Loucy (cell line): Measurements from ENCODE around the gene PYGL.
"Not testable (repeated sequence)": the region's sequence is repeated elsewhere in the genome, so short reads cannot be mapped to it uniquely, and the experiment has no call there.

Source experiments
- H2AFZ ChIP-seq: fragments of 200-600 bp; sonication (generic); 2 replicates; pipeline ENCODE4 v1.6.0; 2016; ENCODE audit warnings: antibody characterized with exemption, mild to moderate bottlenecking, low read length, moderate library complexity
- H3F3A ChIP-seq: fragments of 200-600 bp; 2 replicates; pipeline ENCODE4 v1.6.0; 2016; ENCODE audit warnings: antibody characterized with exemption, low read depth, mild to moderate bottlenecking
- H3K27me3 ChIP-seq: fragments of 200-600 bp; sonication (generic); 2 replicates; pipeline ENCODE4 v1.6.1; 2014; ENCODE audit warnings: low read length, mild to moderate bottlenecking; ENCODE audit not compliant: insufficient read depth, poor library complexity, severe bottlenecking
- H3K36me3 ChIP-seq: fragments of 200-600 bp; sonication (generic); 2 replicates; pipeline ENCODE4 v1.6.1; 2016; ENCODE audit warnings: low read length; ENCODE audit not compliant: insufficient read depth
- H3K4me1 ChIP-seq: fragments of 200-600 bp; sonication (generic); 2 replicates; pipeline ENCODE4 v1.5.1; 2014; ENCODE audit warnings: low read length, mild to moderate bottlenecking; ENCODE audit not compliant: insufficient read depth, poor library complexity, severe bottlenecking
- H3K4me2 ChIP-seq: fragments of 200-600 bp; sonication (generic); 2 replicates; pipeline ENCODE4 v1.6.0; 2014; ENCODE audit warnings: antibody characterized with exemption, low read length, low read depth, mild to moderate bottlenecking; ENCODE audit not compliant: poor library complexity, severe bottlenecking
- H3K4me3 ChIP-seq: fragments of 200-600 bp; sonication (generic); 2 replicates; pipeline ENCODE4 v1.5.1; 2014; ENCODE audit warnings: low read length, mild to moderate bottlenecking, mixed read lengths; ENCODE audit not compliant: poor library complexity, severe bottlenecking
- H3K79me2 ChIP-seq: fragments of 200-600 bp; sonication (generic); 2 replicates; pipeline ENCODE4 v1.6.1; 2014; ENCODE audit warnings: low read length; ENCODE audit not compliant: insufficient read depth
- H3K9ac ChIP-seq: fragments of 200-600 bp; sonication (generic); 2 replicates; pipeline ENCODE4 v1.6.0; 2014; ENCODE audit warnings: mild to moderate bottlenecking, low read depth, low read length, moderate library complexity; ENCODE audit not compliant: poor library complexity, severe bottlenecking
- H3K9me2 ChIP-seq: fragments of 200-600 bp; sonication (generic); replicated peaks from 2 replicates; pipeline ENCODE4 v1.6.1; 2016; ENCODE audit warnings: low read depth, low read length, mixed read lengths
- H3K9me3 ChIP-seq: fragments of 200-600 bp; sonication (generic); 2 replicates; pipeline ENCODE4 v1.6.1; 2014; ENCODE audit warnings: mild to moderate bottlenecking, antibody characterized with exemption, low read length, low read depth; ENCODE audit not compliant: insufficient read depth
- H4K20me1 ChIP-seq: fragments of 200-600 bp; sonication (generic); 2 replicates; pipeline ENCODE4 v1.6.0; 2014; ENCODE audit warnings: antibody characterized with exemption, low read length, mild to moderate bottlenecking; ENCODE audit not compliant: insufficient read depth, poor library complexity, severe bottlenecking
- EZH2phosphoT487 ChIP-seq: fragments of 200-600 bp; IDR thresholded peaks from 2 replicates; pipeline ENCODE4 v1.6.1; 2018; ENCODE audit warnings: antibody characterized with exemption, mild to moderate bottlenecking, moderate library complexity, borderline replicate concordance
- TF ChIP-seq, protein P1 (sequence below): fragments of 200-600 bp; sonication (generic); conservative IDR thresholded peaks from 2 replicates; pipeline ENCODE4 v1.5.1; 2014; ENCODE audit warnings: mild to moderate bottlenecking, antibody characterized with exemption, low read length

Gene PYGL

DNA sequence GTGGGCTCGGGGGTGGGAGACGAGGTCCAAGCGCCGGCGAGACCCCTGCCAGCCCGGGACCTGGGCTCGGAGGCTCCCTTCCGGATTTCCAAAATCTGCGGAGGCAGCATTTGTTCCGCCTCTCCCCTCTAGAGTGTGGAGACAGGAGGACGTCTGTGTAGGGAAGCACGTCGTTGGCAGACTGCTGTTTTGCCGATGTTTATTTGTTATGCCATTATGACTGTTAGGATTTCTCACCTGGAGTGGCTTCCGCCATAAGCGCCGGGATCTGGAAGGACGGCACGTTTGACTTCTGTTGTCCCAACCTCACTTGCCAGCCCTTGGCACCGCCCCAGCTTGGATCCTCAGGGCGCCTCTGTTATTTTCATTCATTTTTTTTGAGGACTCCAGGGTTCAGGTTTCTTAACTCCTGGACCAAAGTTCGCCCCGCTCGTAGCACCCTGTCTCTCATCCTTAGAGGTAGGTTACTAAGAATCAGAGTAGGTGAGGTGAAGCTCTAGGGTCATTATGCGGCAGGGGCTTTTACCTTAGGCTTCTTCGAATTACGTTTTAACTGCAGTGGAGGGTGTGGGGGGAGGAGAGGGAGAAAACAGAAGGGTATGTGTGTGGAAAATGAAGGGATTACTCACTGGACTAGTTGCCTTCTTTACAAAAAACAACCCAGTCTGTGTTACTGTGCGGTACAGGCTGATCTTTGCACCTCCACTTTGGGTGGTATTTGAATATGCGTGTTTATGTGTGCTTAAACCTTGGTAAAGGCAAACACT lies 547 bp upstream of the PYGL start:
- Histone ChIP-seq H2AFZ (peak overlapping the region; percentile 82), H3K4me1 (peaks cover 15% of the 10 kb centered on the region), H3K9me2 (no peaks in the 10 kb centered on the region), H4K20me1 (no peaks in the 10 kb centered on the region), H3K79me2 (peaks cover 8% of the 10 kb centered on the region; the same call in 1 of the 2 replicates), H3K9ac (peak overlapping the region; percentile 75), H3K27me3 (no peaks in the 10 kb centered on the region), H3K36me3 (no peaks in the 10 kb centered on the region), H3K9me3 (no peaks in the 10 kb centered on the region), H3K4me3 (peak overlapping the region; percentile 81), H3K4me2 (peak overlapping the region; percentile 93), H3F3A (peaks cover 8% of the 10 kb centered on the region; the same call in 1 of the 2 replicates)
- TF ChIP-seq, protein P1, sequence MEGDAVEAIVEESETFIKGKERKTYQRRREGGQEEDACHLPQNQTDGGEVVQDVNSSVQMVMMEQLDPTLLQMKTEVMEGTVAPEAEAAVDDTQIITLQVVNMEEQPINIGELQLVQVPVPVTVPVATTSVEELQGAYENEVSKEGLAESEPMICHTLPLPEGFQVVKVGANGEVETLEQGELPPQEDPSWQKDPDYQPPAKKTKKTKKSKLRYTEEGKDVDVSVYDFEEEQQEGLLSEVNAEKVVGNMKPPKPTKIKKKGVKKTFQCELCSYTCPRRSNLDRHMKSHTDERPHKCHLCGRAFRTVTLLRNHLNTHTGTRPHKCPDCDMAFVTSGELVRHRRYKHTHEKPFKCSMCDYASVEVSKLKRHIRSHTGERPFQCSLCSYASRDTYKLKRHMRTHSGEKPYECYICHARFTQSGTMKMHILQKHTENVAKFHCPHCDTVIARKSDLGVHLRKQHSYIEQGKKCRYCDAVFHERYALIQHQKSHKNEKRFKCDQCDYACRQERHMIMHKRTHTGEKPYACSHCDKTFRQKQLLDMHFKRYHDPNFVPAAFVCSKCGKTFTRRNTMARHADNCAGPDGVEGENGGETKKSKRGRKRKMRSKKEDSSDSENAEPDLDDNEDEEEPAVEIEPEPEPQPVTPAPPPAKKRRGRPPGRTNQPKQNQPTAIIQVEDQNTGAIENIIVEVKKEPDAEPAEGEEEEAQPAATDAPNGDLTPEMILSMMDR: no peak
- TF ChIP-seq EZH2phosphoT487: no peak

- Histone ChIP-seq H4K20me1 (no peaks in the 10 kb centered on the region), H3K4me3 (peak overlapping the region; percentile 81)
Observed at GRCh38 chr14:50943261-50943942, 881 bp downstream of the PYGL start.

DNA sequence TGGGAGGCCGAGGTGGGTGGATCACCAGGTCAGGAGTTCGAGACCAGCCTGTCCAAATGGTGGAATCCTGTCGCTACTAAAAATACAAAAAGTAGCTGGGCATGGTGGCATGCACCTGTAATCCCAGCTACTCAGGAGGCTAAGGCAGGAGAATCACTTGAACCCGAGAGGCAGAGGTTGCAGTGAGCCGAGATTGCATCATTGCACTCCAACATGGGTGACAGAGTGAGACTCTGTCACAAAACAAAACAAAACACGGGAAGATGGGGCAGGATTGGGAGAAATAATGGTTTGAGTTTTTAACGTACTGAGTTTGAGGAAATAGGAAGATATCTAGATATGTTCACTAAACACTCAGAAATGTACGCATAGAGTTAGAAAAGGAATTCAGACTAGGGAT lies 2.6 kb downstream of the PYGL start:
- H3K27me3 ChIP-seq, H4K20me1 ChIP-seq, H3K9me2 ChIP-seq, H3K4me3 ChIP-seq, H3K9ac ChIP-seq, H3K9me3 ChIP-seq, H2AFZ ChIP-seq, H3K36me3 ChIP-seq, H3K79me2 ChIP-seq, H3F3A ChIP-seq: not testable (repeated sequence)
- Histone ChIP-seq H3K4me1 (peaks cover 28% of the 10 kb centered on the region), H3K4me2 (peak overlapping the region; percentile 93)

More at GRCh38 chr14:50943261-50943942, 881 bp downstream of the PYGL start:
- no peaks in the 10 kb centered on the region for H3K27me3 ChIP-seq
- H2AFZ ChIP-seq: peak overlapping the region; percentile 82
- H3K9me2 ChIP-seq: no peaks in the 10 kb centered on the region
- H3K79me2 ChIP-seq: peaks cover 8% of the 10 kb centered on the region; the same call in 1 of the 2 replicates
- H3K9me3 ChIP-seq: no peaks in the 10 kb centered on the region
- H3F3A ChIP-seq: peaks cover 8% of the 10 kb centered on the region; the same call in 1 of the 2 replicates
- peaks cover 15% of the 10 kb centered on the region for H3K4me1 ChIP-seq
- peak overlapping the region; percentile 93 for H3K4me2 ChIP-seq
- TF ChIP-seq, protein P1: no peak
- no peak for TF ChIP-seq EZH2phosphoT487
- peak overlapping the region; percentile 75 for H3K9ac ChIP-seq
- no peaks in the 10 kb centered on the region for H3K36me3 ChIP-seq
